Astrocyte (in vitro differentiated cells and primary cell): ENCODE results near the gene EDIL3. TPM values are rescaled to one million over a fixed set of nuclear protein-coding genes. Genes with fewer than 3 reads are reported as not detected.

Experiments used
- DNase-seq: peaks from one replicate; pipeline ENCODE4 v3.0.0-alpha.2; 2010; ENCODE audit warnings: low read depth
- FAIRE-seq: peaks from 2 replicates; lab custom pipeline; 2011; peaks lifted over from hg19 to GRCh38; lab: Jason Lieb, UNC
- H2AFZ ChIP-seq: 2 replicates; pipeline ENCODE4 v1.6.0; 2012; ENCODE audit warnings: low read depth, low read length, inconsistent platforms
- H3K27ac ChIP-seq: 2 replicates; pipeline ENCODE4 v1.5.1; 2011; ENCODE audit warnings: low read depth, low read length, inconsistent platforms
- H3K27me3 ChIP-seq: 2 replicates; pipeline ENCODE4 v1.6.0; 2011; ENCODE audit warnings: low read length, inconsistent platforms; ENCODE audit not compliant: insufficient read depth
- H3K36me3 ChIP-seq: 2 replicates; pipeline ENCODE4 v1.5.1; 2011; ENCODE audit warnings: low read length, inconsistent platforms; ENCODE audit not compliant: insufficient read depth
- H3K4me1 ChIP-seq: 2 replicates; pipeline ENCODE4 v1.5.1; 2011; ENCODE audit warnings: low read length, inconsistent platforms; ENCODE audit not compliant: insufficient read depth
- H3K4me2 ChIP-seq: 2 replicates; pipeline ENCODE4 v1.6.0; 2012; ENCODE audit warnings: low read length, inconsistent platforms
- H3K4me3 ChIP-seq: 2 replicates; pipeline ENCODE4 v1.5.1; 2011; ENCODE audit warnings: low read depth, mild to moderate bottlenecking, low read length, inconsistent platforms; ENCODE audit not compliant: insufficient read depth
- H3K79me2 ChIP-seq: 2 replicates; pipeline ENCODE4 v1.6.0; 2012; ENCODE audit warnings: mild to moderate bottlenecking, low read length, inconsistent platforms; ENCODE audit not compliant: insufficient read depth
- H3K9ac ChIP-seq: 2 replicates; pipeline ENCODE4 v1.6.0; 2012; ENCODE audit warnings: mild to moderate bottlenecking, low read length, inconsistent platforms
- H3K9me3 ChIP-seq: 2 replicates; pipeline ENCODE4 v1.5.1; 2012; ENCODE audit warnings: low read depth, mild to moderate bottlenecking, low read length, inconsistent platforms; ENCODE audit not compliant: insufficient read depth
- H4K20me1 ChIP-seq: 2 replicates; pipeline ENCODE4 v1.6.0; 2012; ENCODE audit warnings: low read length, inconsistent platforms; ENCODE audit not compliant: insufficient read depth
- H3K27ac Mint-ChIP-seq: one replicate; pipeline ENCODE4 v1.8.0; 2021; ENCODE audit warnings: mild to moderate bottlenecking, mixed read lengths; ENCODE audit not compliant: unreplicated experiment
- H3K27me3 Mint-ChIP-seq: one replicate; pipeline ENCODE4 v1.8.0; 2021; ENCODE audit warnings: low read depth, mixed read lengths; ENCODE audit not compliant: unreplicated experiment
- H3K36me3 Mint-ChIP-seq: one replicate; pipeline ENCODE4 v1.8.0; 2021; ENCODE audit warnings: low read depth, mixed read lengths; ENCODE audit not compliant: unreplicated experiment
- H3K4me1 Mint-ChIP-seq: one replicate; pipeline ENCODE4 v1.8.0; 2021; ENCODE audit warnings: low read depth, mixed read lengths; ENCODE audit not compliant: unreplicated experiment
- H3K4me3 Mint-ChIP-seq: one replicate; pipeline ENCODE4 v1.8.0; 2021; ENCODE audit warnings: mild to moderate bottlenecking, moderate library complexity, mixed read lengths; ENCODE audit not compliant: unreplicated experiment
- H3K9me3 Mint-ChIP-seq: one replicate; pipeline ENCODE4 v1.8.0; 2021; ENCODE audit warnings: mild to moderate bottlenecking, mixed read lengths; ENCODE audit not compliant: unreplicated experiment
- EZH2 ChIP-seq: IDR thresholded peaks from 2 replicates; pipeline ENCODE4 v1.6.1; 2012; ENCODE audit warnings: mild to moderate bottlenecking, low read length, inconsistent platforms; ENCODE audit not compliant: insufficient read depth
- total RNA-seq: library from RNA; stranded (reverse); gene quantifications from 2 replicates; pipeline ENCODE4 v1.2.1, GENCODE V29; 2021
- TF ChIP-seq, protein P1 (sequence below): IDR thresholded peaks from 2 replicates; pipeline ENCODE4 v1.5.1; 2011; ENCODE audit warnings: low read depth, mild to moderate bottlenecking, inconsistent platforms, low read length, moderate library complexity; ENCODE audit not compliant: insufficient read depth

Gene EDIL3
- total RNA-seq, 1 donor from 2014 or later, result 226 TPM

DNA sequence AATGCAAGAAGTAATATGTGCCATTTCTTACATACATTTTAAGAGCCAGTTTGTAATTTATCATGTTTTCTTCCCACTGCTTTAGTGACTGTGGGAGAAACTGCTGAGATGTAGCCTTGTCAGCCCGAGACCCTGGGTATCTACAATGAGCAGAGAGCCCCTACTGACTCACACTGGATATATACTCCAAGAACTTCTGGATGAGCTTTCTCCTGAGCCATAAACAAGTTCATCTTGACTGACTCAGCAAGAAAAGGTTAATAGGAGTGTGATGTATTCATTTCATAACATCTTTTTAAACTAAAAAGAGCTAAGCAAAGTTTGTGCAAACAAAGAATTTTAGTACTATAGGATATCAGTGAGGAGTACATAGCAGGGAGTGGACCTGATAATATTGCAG is 182.5 kb downstream of the EDIL3 start:
- Histone ChIP-seq H3K27ac (no peak overlapping the region), H4K20me1 (peaks cover 27% of the 10 kb centered on the region), H3K4me2 (no peak overlapping the region), H3K27me3 (no peaks in the 10 kb centered on the region), H3K4me1 (no peaks in the 10 kb centered on the region), H2AFZ (no peak overlapping the region), H3K4me3 (no peak overlapping the region), H3K9ac (no peak overlapping the region), H3K36me3 (peaks cover 2% of the 10 kb centered on the region), H3K79me2 (peaks cover 25% of the 10 kb centered on the region), H3K9me3 (no peaks in the 10 kb centered on the region)
- FAIRE-seq (no peak), DNase-seq (peak; percentile 20)
- Mint-ChIP-seq H3K4me3 (no peak overlapping the region), H3K27me3 (no peaks in the 10 kb centered on the region), H3K4me1 (peaks cover 12% of the 10 kb centered on the region), H3K9me3 (no peaks in the 10 kb centered on the region), H3K27ac (peak overlapping the region; percentile 43), H3K36me3 (no peaks in the 10 kb centered on the region)
- TF ChIP-seq EZH2, result no peak
- TF ChIP-seq, protein P1, sequence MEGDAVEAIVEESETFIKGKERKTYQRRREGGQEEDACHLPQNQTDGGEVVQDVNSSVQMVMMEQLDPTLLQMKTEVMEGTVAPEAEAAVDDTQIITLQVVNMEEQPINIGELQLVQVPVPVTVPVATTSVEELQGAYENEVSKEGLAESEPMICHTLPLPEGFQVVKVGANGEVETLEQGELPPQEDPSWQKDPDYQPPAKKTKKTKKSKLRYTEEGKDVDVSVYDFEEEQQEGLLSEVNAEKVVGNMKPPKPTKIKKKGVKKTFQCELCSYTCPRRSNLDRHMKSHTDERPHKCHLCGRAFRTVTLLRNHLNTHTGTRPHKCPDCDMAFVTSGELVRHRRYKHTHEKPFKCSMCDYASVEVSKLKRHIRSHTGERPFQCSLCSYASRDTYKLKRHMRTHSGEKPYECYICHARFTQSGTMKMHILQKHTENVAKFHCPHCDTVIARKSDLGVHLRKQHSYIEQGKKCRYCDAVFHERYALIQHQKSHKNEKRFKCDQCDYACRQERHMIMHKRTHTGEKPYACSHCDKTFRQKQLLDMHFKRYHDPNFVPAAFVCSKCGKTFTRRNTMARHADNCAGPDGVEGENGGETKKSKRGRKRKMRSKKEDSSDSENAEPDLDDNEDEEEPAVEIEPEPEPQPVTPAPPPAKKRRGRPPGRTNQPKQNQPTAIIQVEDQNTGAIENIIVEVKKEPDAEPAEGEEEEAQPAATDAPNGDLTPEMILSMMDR, result no peak

DNA sequence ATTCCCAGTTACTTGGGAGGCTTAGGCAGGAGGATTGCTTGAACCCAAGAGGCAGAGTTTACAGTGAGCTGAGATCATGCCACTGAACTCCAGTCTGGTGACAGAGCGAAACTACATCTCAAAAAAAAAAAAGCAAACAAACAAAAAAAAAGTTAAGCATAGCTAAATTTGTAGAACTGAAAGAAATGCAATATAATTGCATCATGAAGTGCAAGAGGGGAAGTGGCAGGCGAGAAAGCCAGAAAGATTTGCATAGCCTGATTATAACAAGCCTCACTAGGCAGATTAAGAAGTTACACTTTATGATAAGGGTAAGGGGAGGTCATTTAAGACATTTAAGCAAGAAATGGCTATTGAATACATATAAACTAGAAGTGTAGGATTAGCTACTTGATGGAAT is 187.1 kb downstream of the EDIL3 start:
- peaks cover 4% of the 10 kb centered on the region for H3K36me3 ChIP-seq
- no peaks in the 10 kb centered on the region for H3K27me3 Mint-ChIP-seq
- H3K4me3 ChIP-seq, result no peak overlapping the region
- H4K20me1 ChIP-seq, result peaks cover 29% of the 10 kb centered on the region
- peaks cover 7% of the 10 kb centered on the region for H3K79me2 ChIP-seq
- no peak for DNase-seq
- no peak overlapping the region for H3K27ac Mint-ChIP-seq
- no peak overlapping the region for H3K4me3 Mint-ChIP-seq
- FAIRE-seq, result no peak
- H3K4me1 Mint-ChIP-seq, result peaks cover 11% of the 10 kb centered on the region
- H3K27me3 ChIP-seq, result no peaks in the 10 kb centered on the region
- TF ChIP-seq, protein P1, result no peak
- TF ChIP-seq EZH2, result no peak
- H3K4me1 ChIP-seq, result no peaks in the 10 kb centered on the region
- no peak overlapping the region for H2AFZ ChIP-seq
- H3K9me3 ChIP-seq, result no peaks in the 10 kb centered on the region
- no peak overlapping the region for H3K27ac ChIP-seq
- H3K36me3 Mint-ChIP-seq, result no peaks in the 10 kb centered on the region
- H3K9ac ChIP-seq, result no peak overlapping the region
- no peaks in the 10 kb centered on the region for H3K9me3 Mint-ChIP-seq
- no peak overlapping the region for H3K4me2 ChIP-seq

DNA sequence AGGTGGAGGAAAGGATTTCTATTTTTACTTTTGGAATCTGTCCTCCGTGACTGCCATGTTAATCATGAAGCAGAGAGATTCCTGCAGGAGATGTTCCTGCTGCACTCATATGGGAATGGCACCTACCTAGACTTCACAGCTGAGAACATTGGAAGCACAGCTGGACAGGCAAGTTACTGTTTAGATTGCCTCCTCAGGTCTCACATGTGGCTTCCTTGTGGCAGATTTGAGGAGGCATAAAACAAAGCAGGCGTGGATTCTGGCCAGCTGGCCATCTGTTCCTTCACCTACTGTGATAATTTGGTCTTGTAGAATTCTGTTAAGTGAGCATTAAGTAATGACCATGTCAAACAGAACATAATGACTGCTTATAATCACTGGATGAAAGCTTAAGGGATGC is 193.4 kb downstream of the EDIL3 start:
- Mint-ChIP-seq H3K36me3 (peaks cover 3% of the 10 kb centered on the region), H3K4me1 (peaks cover 3% of the 10 kb centered on the region)
- peak; percentile 60 for DNase-seq

More for the DNA sequence above, 193.4 kb downstream of the EDIL3 start:
- Histone ChIP-seq H3K27ac (no peak overlapping the region), H3K4me1 (no peaks in the 10 kb centered on the region), H2AFZ (no peak overlapping the region), H3K27me3 (no peaks in the 10 kb centered on the region), H3K36me3 (peaks cover 2% of the 10 kb centered on the region), H3K9ac (no peak overlapping the region), H3K79me2 (peaks cover 12% of the 10 kb centered on the region), H3K4me3 (no peak overlapping the region), H4K20me1 (peaks cover 31% of the 10 kb centered on the region), H3K4me2 (no peak overlapping the region), H3K9me3 (no peaks in the 10 kb centered on the region)
- no peak overlapping the region for H3K4me3 Mint-ChIP-seq
- no peak for TF ChIP-seq EZH2
- TF ChIP-seq, protein P1, result no peak
- H3K27ac Mint-ChIP-seq, result no peak overlapping the region
- H3K27me3 Mint-ChIP-seq, result no peaks in the 10 kb centered on the region
- FAIRE-seq, result no peak
- no peaks in the 10 kb centered on the region for H3K9me3 Mint-ChIP-seq
